Breast epithelium (tissue), 4 donors: ENCODE results near the gene LCLAT1. TPM values are rescaled to one million over a fixed set of nuclear protein-coding genes. Genes with fewer than 3 reads are reported as not detected.

Source experiments
- DNase-seq, 2 donors: peaks; one replicate each; pipeline ENCODE4 v3.0.0-alpha.2; 2019; ENCODE audit warnings: low spot score in 2 of 2
- H3K27ac ChIP-seq, 2 donors: fragments of 200-600 bp; sonication (generic) in 1 of 2; one replicate each; pipeline ENCODE4 v1.5.1; 2016 to 2019; ENCODE audit warnings: mild to moderate bottlenecking in 1 of 2
- H3K27me3 ChIP-seq, 2 donors: fragments of 200-600 bp; sonication (generic) in 1 of 2; one replicate each; pipeline versions ENCODE4 v1.5.1 to v1.6.0; 2017 to 2019; ENCODE audit warnings: control low read depth in 1 of 2, mild to moderate bottlenecking in 1 of 2
- H3K36me3 ChIP-seq: fragments of 200-600 bp; one replicate; pipeline ENCODE4 v1.5.1; 2019
- H3K4me1 ChIP-seq, 2 donors: fragments of 200-600 bp; sonication (generic); one replicate each; pipeline ENCODE4 v1.5.1; 2016 to 2019; ENCODE audit warnings: control low read depth in 1 of 2
- H3K4me3 ChIP-seq, 3 donors: fragments of 200-600 bp; sonication (generic); 1 replicate in 2 of 3; 2 replicates in 1 of 3; pipeline ENCODE4 v1.5.1; 2016 to 2019; ENCODE audit warnings: mild to moderate bottlenecking in 3 of 3, moderate library complexity in 2 of 3
- H3K9me3 ChIP-seq, 2 donors: fragments of 200-600 bp; sonication (generic) in 1 of 2; one replicate each; pipeline ENCODE4 v1.5.1; 2016 to 2019; ENCODE audit warnings: control low read depth in 1 of 2
- POLR2A ChIP-seq: fragments of 450-650 bp; IDR thresholded peaks from one replicate; pipeline ENCODE4 v1.6.1; 2016; ENCODE audit warnings: antibody characterized with exemption, mild to moderate bottlenecking, moderate library complexity
- POLR2AphosphoS5 ChIP-seq, 3 donors: sonication (generic); formaldehyde crosslinking; IDR thresholded peaks; one replicate each; pipeline ENCODE4 v1.6.1; 2017; ENCODE audit warnings: antibody characterized with exemption in 3 of 3
- intact Hi-C: fragments of 100-400 bp; cut with DNase I; formaldehyde crosslinking; loops from one replicate; pipeline ENCODE4 v1.15.1; 2023; ENCODE audit warnings: low total_unique reads
- total RNA-seq, 3 donors: library from RNA; depleted of rRNA; stranded (reverse); fragments of >200 nt; gene quantifications; one replicate each; pipeline ENCODE4 v1.1.0, GENCODE V29; 2016
- TF ChIP-seq, protein P1 (sequence below), 3 donors: fragments of 450-650 bp; IDR thresholded peaks; one replicate each; pipeline ENCODE4 v1.5.1; 2016 to 2017; ENCODE audit warnings: antibody characterized with exemption in 3 of 3, mild to moderate bottlenecking in 3 of 3, moderate library complexity in 3 of 3

Gene LCLAT1
- total RNA-seq, 3 donors from 2014 or later: 8.0 to 20.6 (median 19.7) TPM

DNA sequence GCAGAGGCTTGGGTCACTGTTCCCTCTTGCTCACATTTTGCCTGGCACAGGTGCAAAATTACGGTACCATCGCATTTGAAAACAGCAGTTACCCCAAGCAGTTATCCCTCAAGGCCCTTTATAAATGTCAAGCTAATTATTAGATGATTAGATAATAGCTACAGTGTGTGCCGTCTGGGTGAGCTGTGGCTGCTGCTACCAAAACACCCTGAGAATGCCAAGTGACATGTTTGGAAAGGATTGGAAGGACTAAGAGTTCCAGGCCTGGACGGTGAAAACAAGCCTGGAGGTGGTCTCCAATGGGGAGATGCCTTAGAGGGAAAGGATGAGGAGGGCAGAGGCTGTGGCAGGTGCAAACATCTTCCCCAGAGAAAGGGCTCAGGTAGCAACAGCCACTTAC lies 239.6 kb downstream of the LCLAT1 start:
- H3K4me1 ChIP-seq: no peaks in the 10 kb centered on the region
- peak overlapping the region; percentile 18 to 25 for H3K27ac ChIP-seq
- peak in 1 of 2 donors; percentile 64 for DNase-seq
- H3K4me3 ChIP-seq: no peak overlapping the region
- H3K36me3 ChIP-seq: no peaks in the 10 kb centered on the region
- TF ChIP-seq, protein P1, sequence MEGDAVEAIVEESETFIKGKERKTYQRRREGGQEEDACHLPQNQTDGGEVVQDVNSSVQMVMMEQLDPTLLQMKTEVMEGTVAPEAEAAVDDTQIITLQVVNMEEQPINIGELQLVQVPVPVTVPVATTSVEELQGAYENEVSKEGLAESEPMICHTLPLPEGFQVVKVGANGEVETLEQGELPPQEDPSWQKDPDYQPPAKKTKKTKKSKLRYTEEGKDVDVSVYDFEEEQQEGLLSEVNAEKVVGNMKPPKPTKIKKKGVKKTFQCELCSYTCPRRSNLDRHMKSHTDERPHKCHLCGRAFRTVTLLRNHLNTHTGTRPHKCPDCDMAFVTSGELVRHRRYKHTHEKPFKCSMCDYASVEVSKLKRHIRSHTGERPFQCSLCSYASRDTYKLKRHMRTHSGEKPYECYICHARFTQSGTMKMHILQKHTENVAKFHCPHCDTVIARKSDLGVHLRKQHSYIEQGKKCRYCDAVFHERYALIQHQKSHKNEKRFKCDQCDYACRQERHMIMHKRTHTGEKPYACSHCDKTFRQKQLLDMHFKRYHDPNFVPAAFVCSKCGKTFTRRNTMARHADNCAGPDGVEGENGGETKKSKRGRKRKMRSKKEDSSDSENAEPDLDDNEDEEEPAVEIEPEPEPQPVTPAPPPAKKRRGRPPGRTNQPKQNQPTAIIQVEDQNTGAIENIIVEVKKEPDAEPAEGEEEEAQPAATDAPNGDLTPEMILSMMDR (IDR thresholded peaks at IDR 0.05): no peak
- TF ChIP-seq POLR2AphosphoS5 (IDR thresholded peaks at IDR 0.05): no peak
- TF ChIP-seq POLR2A: no peak
- H3K9me3 ChIP-seq: no peaks in the 10 kb centered on the region
- no peaks in the 10 kb centered on the region for H3K27me3 ChIP-seq
- intact Hi-C loops: no loop called here

DNA sequence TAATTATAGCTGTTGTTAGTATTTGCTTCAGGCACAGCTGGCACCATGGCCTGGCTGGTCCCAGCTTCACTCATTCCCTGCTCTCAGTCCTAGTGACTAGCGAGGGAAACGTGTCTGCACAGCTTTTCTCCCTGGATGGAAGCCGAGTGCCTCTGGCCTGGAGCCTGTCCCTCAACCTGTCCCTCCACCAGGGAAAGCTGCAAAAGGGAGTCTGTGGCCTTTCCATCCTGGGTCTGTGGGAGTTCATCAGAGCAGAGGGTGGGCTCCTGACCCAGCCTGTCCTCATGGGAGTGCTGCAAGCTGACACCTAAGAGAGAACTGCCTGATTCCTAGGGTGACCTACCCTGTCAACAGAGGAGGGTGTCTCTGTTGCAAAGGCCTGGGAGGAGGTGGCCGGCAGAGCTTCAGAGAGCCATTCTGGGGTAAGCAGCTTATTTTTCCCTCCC lies 241.9 kb downstream of the LCLAT1 start:
- no peaks in the 10 kb centered on the region for H3K36me3 ChIP-seq
- no peak overlapping the region for H3K4me3 ChIP-seq
- no peaks in the 10 kb centered on the region for H3K27me3 ChIP-seq
- no peaks in the 10 kb centered on the region for H3K9me3 ChIP-seq
- peak in 1 of 2 donors; percentile 64 for DNase-seq
- TF ChIP-seq POLR2AphosphoS5 (IDR thresholded peaks at IDR 0.05) (no peak), POLR2A (no peak)
- TF ChIP-seq, protein P1 (IDR thresholded peaks at IDR 0.05): no peak
- intact Hi-C loops: no loop called here
- no peaks in the 10 kb centered on the region for H3K4me1 ChIP-seq
- peak overlapping the region; percentile 86 to 95 for H3K27ac ChIP-seq

DNA sequence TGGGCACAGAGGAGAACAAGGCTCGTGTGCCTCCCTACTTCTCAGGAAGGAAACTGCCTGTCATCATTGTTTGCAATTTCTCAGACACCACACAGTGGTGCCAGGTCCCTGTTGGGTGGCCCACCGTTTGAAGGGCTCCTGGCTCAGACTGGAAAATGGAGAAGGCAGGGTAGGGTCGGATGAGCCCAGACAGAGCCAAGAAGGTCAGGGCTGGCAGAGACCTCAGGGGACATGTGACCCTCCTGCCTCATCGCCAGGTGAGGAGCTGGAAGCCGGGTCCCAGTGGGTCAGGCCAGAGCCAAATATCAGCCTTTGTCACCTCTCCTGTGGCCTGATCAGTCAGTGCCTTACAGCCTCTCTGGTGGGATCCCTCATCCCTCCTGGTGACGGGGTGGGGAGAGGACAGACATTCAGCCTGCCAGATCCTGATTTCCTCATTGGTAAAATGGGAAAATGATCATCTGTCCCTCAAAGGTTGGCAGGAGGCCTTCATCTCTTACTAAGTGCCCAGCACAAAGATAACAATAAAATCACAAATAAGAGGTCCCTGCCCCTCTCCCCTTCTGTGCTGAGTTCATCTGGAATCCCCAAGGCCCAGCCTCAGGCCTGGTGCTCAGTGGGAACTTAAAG lies 242.6 kb downstream of the LCLAT1 start:
- TF ChIP-seq POLR2A (no peak), POLR2AphosphoS5 (IDR thresholded peaks at IDR 0.05) (no peak)
- TF ChIP-seq, protein P1 (IDR thresholded peaks at IDR 0.05): no peak
- Histone ChIP-seq H3K4me3 (no peak overlapping the region), H3K9me3 (no peaks in the 10 kb centered on the region), H3K4me1 (no peaks in the 10 kb centered on the region), H3K36me3 (no peaks in the 10 kb centered on the region), H3K27ac (peak overlapping the region; percentile 86 to 95), H3K27me3 (no peaks in the 10 kb centered on the region)
- intact Hi-C loops: no loop called here
- DNase-seq: no peak

DNA sequence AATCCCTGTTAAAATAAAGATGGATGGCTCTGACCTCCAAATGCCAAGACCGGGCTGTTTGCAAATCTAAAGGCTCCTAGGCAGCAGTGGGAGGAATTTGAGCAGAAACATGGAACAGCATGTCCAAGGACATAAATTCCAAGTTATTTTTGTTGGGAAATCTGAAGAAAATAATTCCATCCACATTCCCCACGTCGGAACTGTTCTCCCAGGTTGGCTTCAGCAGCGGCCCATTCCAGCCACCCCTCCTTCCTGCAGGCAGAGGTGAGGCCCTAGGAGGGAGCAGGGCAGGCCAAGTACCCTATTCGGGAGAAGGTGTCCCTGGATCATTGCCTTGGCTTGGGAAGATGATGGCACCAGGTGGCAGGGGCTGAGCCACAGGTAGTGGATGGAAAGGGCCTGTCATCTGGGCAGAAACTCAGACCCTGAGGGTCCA lies 243.1 kb downstream of the LCLAT1 start:
- peak in 1 of 2 donors; percentile 92 for DNase-seq
- peak in 2 of 3 donors; percentile 28 to 50 for TF ChIP-seq POLR2AphosphoS5 (IDR thresholded peaks at IDR 0.05)
- TF ChIP-seq, protein P1 (IDR thresholded peaks at IDR 0.05): no peak
- TF ChIP-seq POLR2A: no peak
- intact Hi-C loops: no loop called here
- H3K36me3 ChIP-seq: no peaks in the 10 kb centered on the region
- no peak overlapping the region for H3K4me3 ChIP-seq
- peak overlapping the region; percentile 86 to 95 for H3K27ac ChIP-seq
- no peaks in the 10 kb centered on the region for H3K9me3 ChIP-seq
- H3K4me1 ChIP-seq: no peaks in the 10 kb centered on the region
- H3K27me3 ChIP-seq: no peaks in the 10 kb centered on the region

DNA sequence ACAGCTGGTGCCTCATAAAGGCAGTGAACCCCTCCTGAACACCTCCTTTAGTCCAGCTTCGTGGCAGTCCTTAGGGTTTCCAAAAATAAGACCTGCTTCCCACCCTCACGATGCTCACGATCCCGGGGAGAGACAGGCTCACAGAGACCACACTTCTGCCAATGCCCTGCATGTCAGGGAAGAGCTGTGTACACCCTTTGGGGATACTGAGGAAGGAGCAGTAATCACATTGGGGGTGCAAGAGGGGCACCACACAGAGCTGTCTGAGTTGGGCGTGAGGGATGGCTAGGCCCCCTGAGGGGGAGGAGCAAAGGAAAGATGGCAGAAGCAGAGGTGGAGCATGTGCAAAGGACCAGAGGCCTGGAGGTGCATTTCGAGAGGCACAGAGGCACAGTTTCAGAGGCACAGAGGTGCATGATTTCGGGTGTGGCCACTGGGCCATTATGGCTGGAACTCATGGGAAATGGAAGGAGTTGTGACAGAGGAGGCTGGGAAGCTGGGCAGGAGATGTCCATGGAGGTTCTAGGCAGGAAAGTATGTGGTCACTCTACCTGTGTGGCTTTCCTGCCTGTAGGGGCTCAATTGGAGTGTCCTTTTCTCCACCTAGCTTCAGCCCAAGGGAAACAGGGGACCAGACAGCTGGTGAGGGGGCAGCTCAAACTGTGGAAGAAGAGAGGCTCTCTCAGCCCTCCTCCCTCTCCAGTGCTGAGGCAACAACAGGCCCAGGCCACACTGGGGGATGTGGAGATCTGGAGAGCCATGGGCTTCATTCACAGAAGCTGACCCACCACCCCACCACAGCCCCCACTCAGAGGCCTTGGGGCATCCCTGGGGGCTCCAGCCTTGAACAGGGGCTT lies 244.3 kb downstream of the LCLAT1 start:
- no peak for TF ChIP-seq POLR2AphosphoS5 (IDR thresholded peaks at IDR 0.05)
- TF ChIP-seq, protein P1 (IDR thresholded peaks at IDR 0.05): no peak
- H3K36me3 ChIP-seq: no peaks in the 10 kb centered on the region
- no peaks in the 10 kb centered on the region for H3K27me3 ChIP-seq
- H3K27ac ChIP-seq: peak overlapping the region; percentile 65 to 95
- intact Hi-C loops: no loop called here
- no peak overlapping the region for H3K4me3 ChIP-seq
- no peaks in the 10 kb centered on the region for H3K4me1 ChIP-seq
- DNase-seq: no peak
- no peaks in the 10 kb centered on the region for H3K9me3 ChIP-seq
